HepG2 (cell line): Measurements from ENCODE around the gene SLC26A5. TPM values are rescaled to one million over a fixed set of nuclear protein-coding genes. Genes with fewer than 3 reads are reported as not detected.

Experiments
- AGO1 ChIP-seq: fragments of 200-400 bp; formaldehyde crosslinking; IDR thresholded peaks from 2 replicates; pipeline ENCODE4 v1.6.1; 2017; ENCODE audit warnings: mild to moderate bottlenecking, low read depth, low read length, moderate library complexity; ENCODE audit not compliant: poor library complexity, severe bottlenecking
- ATAD3A ChIP-seq: sonication (generic); formaldehyde crosslinking; IDR thresholded peaks from 2 replicates; pipeline ENCODE4 v1.4.0; 2020; ENCODE audit warnings: missing genetic modification reagents
- ATF1 ChIP-seq: IDR thresholded peaks from 2 replicates; pipeline ENCODE4 v1.6.1; 2016; ENCODE audit warnings: mild to moderate bottlenecking, control low read depth
- CEBPB ChIP-seq: IDR thresholded peaks from 2 replicates; pipeline ENCODE4 v1.6.1; 2011; ENCODE audit warnings: low read depth, low read length, improper control_type of control experiment, borderline replicate concordance
- ELF1 ChIP-seq: sonication (generic); formaldehyde crosslinking; IDR thresholded peaks from 2 replicates; pipeline ENCODE4 v1.4.0; 2020; ENCODE audit warnings: missing genetic modification reagents
- GATAD1 ChIP-seq: IDR thresholded peaks from 2 replicates; pipeline ENCODE4 v1.6.1; 2016; ENCODE audit warnings: missing genetic modification reagents, missing compliant biosample characterization
- IKZF4 ChIP-seq: sonication (generic); formaldehyde crosslinking; IDR thresholded peaks from 2 replicates; pipeline ENCODE4 v1.5.1; 2020; ENCODE audit warnings: borderline replicate concordance, mild to moderate bottlenecking, low read depth, missing genetic modification reagents; ENCODE audit errors: not compliant biosample characterization
- KDM2A ChIP-seq: sonication (generic); formaldehyde crosslinking; IDR thresholded peaks from 2 replicates; pipeline ENCODE4 v1.4.0; 2020; ENCODE audit warnings: low read depth, missing genetic modification reagents, borderline replicate concordance
- KDM3A ChIP-seq: IDR thresholded peaks from 2 replicates; pipeline ENCODE4 v1.6.1; 2018; ENCODE audit warnings: low read depth, missing compliant biosample characterization
- KDM4B ChIP-seq: sonication (generic); formaldehyde crosslinking; IDR thresholded peaks from 2 replicates; pipeline ENCODE4 v1.4.0; 2020; ENCODE audit warnings: missing genetic modification reagents
- KLF16 ChIP-seq, 2 experiments: sonication (generic) in 1 of 2; formaldehyde crosslinking in 1 of 2; IDR thresholded peaks; 2 replicates each; pipeline versions ENCODE4 v1.6.1 to v1.8.0; 2016 to 2023; ENCODE audit warnings: missing genetic modification reagents in 2 of 2, missing compliant biosample characterization in 1 of 2
- MBD4 ChIP-seq: IDR thresholded peaks from 2 replicates; pipeline ENCODE4 v1.6.1; 2012; ENCODE audit warnings: low read length, inconsistent platforms, borderline replicate concordance
- NFE2L2 ChIP-seq: fragments of 150-350 bp; IDR thresholded peaks from 2 replicates; pipeline ENCODE4 v1.6.1; 2014; ENCODE audit warnings: low read length
- RARA ChIP-seq: IDR thresholded peaks from 2 replicates; pipeline ENCODE4 v1.6.1; 2016; ENCODE audit warnings: missing genetic modification reagents, missing compliant biosample characterization
- SRSF9 ChIP-seq: fragments of 200-400 bp; formaldehyde crosslinking; IDR thresholded peaks from 2 replicates; pipeline ENCODE4 v1.6.1; 2018; ENCODE audit warnings: borderline replicate concordance, mild to moderate bottlenecking, low read depth, low read length; ENCODE audit not compliant: insufficient read depth, poor library complexity, severe bottlenecking
- TFDP2 ChIP-seq: sonication (generic); formaldehyde crosslinking; IDR thresholded peaks from 2 replicates; pipeline ENCODE4 v1.4.0; 2020; ENCODE audit warnings: missing genetic modification reagents
- ZBTB25 ChIP-seq: IDR thresholded peaks from 2 replicates; pipeline ENCODE4 v1.6.1; 2018; ENCODE audit warnings: missing genetic modification reagents
- ZFP41 ChIP-seq: sonication (generic); formaldehyde crosslinking; IDR thresholded peaks from 2 replicates; pipeline ENCODE4 v1.4.0; 2020; ENCODE audit warnings: mild to moderate bottlenecking, missing genetic modification reagents, borderline replicate concordance
- ZNF12 ChIP-seq: sonication (generic); formaldehyde crosslinking; IDR thresholded peaks from 2 replicates; pipeline ENCODE4 v1.5.0; 2020; ENCODE audit warnings: missing genetic modification reagents
- ZNF350 ChIP-seq: sonication (generic); formaldehyde crosslinking; IDR thresholded peaks from 2 replicates; pipeline ENCODE4 v1.4.0; 2020; ENCODE audit warnings: mild to moderate bottlenecking, low read depth, missing genetic modification reagents, borderline replicate concordance
- ZNF431 ChIP-seq: sonication (generic); formaldehyde crosslinking; IDR thresholded peaks from 2 replicates; pipeline ENCODE4 v1.9.0; 2022; ENCODE audit warnings: missing genetic modification reagents, low read depth, mild to moderate bottlenecking, borderline replicate concordance
- ZNF552 ChIP-seq: sonication (generic); formaldehyde crosslinking; IDR thresholded peaks from 2 replicates; pipeline ENCODE4 v1.9.0; 2022; ENCODE audit warnings: missing genetic modification reagents, mild to moderate bottlenecking, borderline replicate concordance
- ZNF614 ChIP-seq: IDR thresholded peaks from 2 replicates; pipeline ENCODE4 v1.6.1; 2018; ENCODE audit warnings: missing biosample characterization, missing genetic modification reagents, inconsistent platforms, borderline replicate concordance
- ZNF619 ChIP-seq: sonication (generic); formaldehyde crosslinking; IDR thresholded peaks from 2 replicates; pipeline ENCODE4 v1.4.0; 2020; ENCODE audit warnings: mild to moderate bottlenecking, missing genetic modification reagents
- ZNF772 ChIP-seq: sonication (generic); formaldehyde crosslinking; IDR thresholded peaks from 2 replicates; pipeline ENCODE4 v1.5.0; 2020; ENCODE audit warnings: mild to moderate bottlenecking, missing genetic modification reagents
- ZNF800 ChIP-seq: sonication (generic); formaldehyde crosslinking; IDR thresholded peaks from 2 replicates; pipeline ENCODE4 v1.4.0; 2020; ENCODE audit warnings: missing genetic modification reagents
- ZSCAN21 ChIP-seq: sonication (generic); formaldehyde crosslinking; IDR thresholded peaks from 2 replicates; pipeline ENCODE4 v1.8.0; 2022; ENCODE audit warnings: mild to moderate bottlenecking, missing genetic modification reagents, moderate library complexity, borderline replicate concordance
- polyA plus RNA-seq, 8 experiments: library from polyadenylated mRNA; depleted of rRNA in 3 of 8; stranded (reverse) in 7 of 8; unstranded in 1 of 8; fragments of >200 nt; fragmentation: Illumina TruSeq in 4 of 8; extraction: Trizol in 4 of 8; gene quantifications; 2 replicates each; pipeline versions ENCODE4 v1.2.1 to v1.2.3, GENCODE V29; 2011 to 2016; ENCODE audit warnings: low read depth in 4 of 8, missing spikeins in 1 of 8, mixed read lengths in 1 of 8; ENCODE audit not compliant: insufficient read depth in 1 of 8
- total RNA-seq, 5 experiments: library from RNA; depleted of rRNA; stranded (reverse); fragments of >200 nt; fragmentation: Illumina TruSeq; extraction: Trizol; gene quantifications; 2 replicates each; pipeline ENCODE4 v1.2.3, GENCODE V29; 2016; ENCODE audit warnings: low read depth in 1 of 5

Gene SLC26A5
- total and polyA plus RNA-seq, 2 of the 13 experiments (the other 11 are each of a cell fraction or from before 2014, with no cell fraction given) = 0.08 to 0.11 TPM

DNA sequence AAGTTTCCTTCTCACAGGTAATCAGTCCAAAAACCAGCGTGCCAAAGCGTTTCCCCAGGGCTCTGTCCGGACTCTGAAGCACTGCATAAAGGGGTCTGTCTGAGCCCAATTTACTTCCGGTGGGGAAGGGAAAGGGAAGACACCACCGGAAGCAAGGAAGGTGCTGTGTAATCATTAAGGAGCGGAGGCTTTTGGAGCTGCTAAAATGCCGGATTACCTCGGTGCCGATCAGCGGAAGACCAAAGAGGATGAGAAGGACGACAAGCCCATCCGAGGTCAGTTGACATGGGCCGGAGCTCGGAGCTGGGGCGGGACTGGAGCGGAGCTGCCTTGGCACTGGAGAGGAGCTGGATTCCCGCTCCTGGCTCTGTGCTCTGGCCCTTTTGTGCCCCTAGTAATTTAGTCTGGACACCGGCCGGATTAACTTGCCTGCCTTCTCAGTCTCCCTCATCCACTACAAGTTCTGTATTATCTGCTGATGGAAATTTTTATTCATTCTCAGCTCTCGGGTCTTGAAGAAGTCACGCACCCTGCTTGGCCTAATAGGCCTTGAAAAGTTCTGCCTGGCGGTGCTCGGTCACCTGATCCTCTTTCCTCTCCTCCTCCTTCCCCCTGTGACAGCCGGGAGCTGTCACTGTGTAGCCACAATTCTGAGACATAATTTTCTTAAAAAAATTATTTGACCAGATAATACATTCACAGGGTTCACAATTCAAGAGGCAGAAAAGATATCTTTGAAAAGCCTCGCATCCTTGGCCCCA, 98.3 kb downstream of the SLC26A5 start, which contains the start of gene PSMC2 (continued):
- TF ChIP-seq ZNF431 (no peak), KDM2A (CRISPR knock-in tag) (peak; percentile 76), NFE2L2 (peak; percentile 18; the same call in 1 of the 2 replicates), RARA (CRISPR knock-in tag) (0 out of 2 replicates have a peak, but pooled peaks have one; percentile 31), ATAD3A (CRISPR knock-in tag) (no peak), ZNF772 (CRISPR knock-in tag) (0 out of 2 replicates have a peak, but pooled peaks have one; percentile 55), ZNF614 (CRISPR knock-in tag) (peak; percentile 79), KDM3A (CRISPR knock-in tag) (no peak), ZNF350 (peak; percentile 50; the same call in 1 of the 2 replicates), SRSF9 (no peak), MBD4 (no peak), TFDP2 (CRISPR knock-in tag) (peak; percentile 55; the same call in 1 of the 2 replicates), IKZF4 (CRISPR knock-in tag) (no peak), CEBPB (no peak), ATF1 (peak; percentile 56; the same call in 1 of the 2 replicates), ZNF619 (CRISPR knock-in tag) (no peak), KDM4B (no peak), ZBTB25 (no peak), ZNF552 (CRISPR knock-in tag) (no peak), ZFP41 (CRISPR knock-in tag) (no peak), ELF1 (CRISPR knock-in tag) (peak; percentile 85), KLF16 (CRISPR knock-in tag; IDR thresholded peaks at IDR 0.05) (peak in 1 of 2 experiments; percentile 76; a peak in 1 of 4 replicates), ZNF800 (CRISPR knock-in tag) (peak; percentile 35; the same call in 1 of the 2 replicates), GATAD1 (CRISPR knock-in tag) (peak; percentile 96), AGO1 (no peak), ZSCAN21 (CRISPR knock-in tag) (no peak), ZNF12 (CRISPR knock-in tag) (peak; percentile 57; the same call in 1 of the 2 replicates)
